Femur (tissue), 1 donor: ENCODE data around the gene TRAF2.

Experiments
- DNase-seq: peaks from one replicate; pipeline ENCODE4 v3.0.0-alpha.2; 2017

TRAF2 gene

GRCh38 chr9:136915632-136916329 is 29.5 kb downstream of the TRAF2 start:
- DNase-seq = no peak

- no peak for DNase-seq
These were observed 30.2 kb downstream of the TRAF2 start for GRCh38 chr9:136916330-136917184.

- DNase-seq = no peak
These were observed 31.6 kb downstream of the TRAF2 start for GRCh38 chr9:136917902-136918301.

GRCh38 chr9:136920069-136920468 is 33.8 kb downstream of the TRAF2 start:
- no peak for DNase-seq

- DNase-seq = no peak
These were observed 34.5 kb downstream of the TRAF2 start for GRCh38 chr9:136920734-136921231.

GRCh38 chr9:136921307-136921706 is 35.0 kb downstream of the TRAF2 start:
- no peak for DNase-seq

- no peak for DNase-seq
These were observed 35.4 kb downstream of the TRAF2 start for GRCh38 chr9:136921718-136922117.

GRCh38 chr9:136922540-136922939 is 36.2 kb downstream of the TRAF2 start:
- DNase-seq = no peak

- no peak for DNase-seq
These were observed 37.6 kb downstream of the TRAF2 start for GRCh38 chr9:136923881-136924280.

- peak; percentile 23 for DNase-seq
These were observed 39.3 kb downstream of the TRAF2 start for GRCh38 chr9:136925414-136926153.

GRCh38 chr9:136926154-136926704 is 39.9 kb downstream of the TRAF2 start:
- no peak for DNase-seq

GRCh38 chr9:136926749-136927148 is 40.4 kb downstream of the TRAF2 start:
- no peak for DNase-seq

GRCh38 chr9:136927343-136928271 is 41.3 kb downstream of the TRAF2 start:
- peak; percentile 10 for DNase-seq

- peak; percentile 16 for DNase-seq
These were observed 42.3 kb downstream of the TRAF2 start for GRCh38 chr9:136928591-136928990.

- no peak for DNase-seq
These were observed 43.7 kb downstream of the TRAF2 start for GRCh38 chr9:136930014-136930413.

- no peak for DNase-seq
These were observed 45.4 kb downstream of the TRAF2 start for GRCh38 chr9:136931611-136932130.

- no peak for DNase-seq
These were observed 48.0 kb downstream of the TRAF2 start for GRCh38 chr9:136934277-136934676.

- no peak for DNase-seq
These were observed 49.3 kb downstream of the TRAF2 start for GRCh38 chr9:136935651-136936050.

- no peak for DNase-seq
These were observed 50.4 kb downstream of the TRAF2 start for GRCh38 chr9:136936645-136937170.

- peak; percentile 14 for DNase-seq
These were observed 51.1 kb downstream of the TRAF2 start for GRCh38 chr9:136937186-136938001.
